Fibroblast of pulmonary artery (primary cell): ENCODE data around the gene MRPS31.
"Not testable (repeated sequence)": the region's sequence is repeated elsewhere in the genome, so short reads cannot be mapped to it uniquely, and the experiment has no call there.

ENCODE experiments used
- DNase-seq: peaks from one replicate; pipeline ENCODE4 v3.0.0-alpha.2; 2010; ENCODE audit warnings: low read depth
- H3K4me3 ChIP-seq: replicated peaks from 2 replicates; pipeline ENCODE4 v1.5.1; 2011; ENCODE audit warnings: low read depth, mild to moderate bottlenecking, control low read depth, low read length, moderate library complexity
- TF ChIP-seq, protein P1 (sequence below): IDR thresholded peaks from 2 replicates; pipeline ENCODE4 v1.5.1; 2011; ENCODE audit warnings: mild to moderate bottlenecking, control low read depth, low read length, inconsistent platforms; ENCODE audit errors: missing control alignments

The MRPS31 gene

GRCh38 chr13:40789275-40790153, 18.5 kb upstream of the MRPS31 start, which contains the start of gene SLC25A15:
Gene SLC25A15 (plus strand): TSS chr13:40789611. CDS start chr13:40793227, 3,616 bp downstream.
- peak; percentile 79 for DNase-seq
- TF ChIP-seq, protein P1, sequence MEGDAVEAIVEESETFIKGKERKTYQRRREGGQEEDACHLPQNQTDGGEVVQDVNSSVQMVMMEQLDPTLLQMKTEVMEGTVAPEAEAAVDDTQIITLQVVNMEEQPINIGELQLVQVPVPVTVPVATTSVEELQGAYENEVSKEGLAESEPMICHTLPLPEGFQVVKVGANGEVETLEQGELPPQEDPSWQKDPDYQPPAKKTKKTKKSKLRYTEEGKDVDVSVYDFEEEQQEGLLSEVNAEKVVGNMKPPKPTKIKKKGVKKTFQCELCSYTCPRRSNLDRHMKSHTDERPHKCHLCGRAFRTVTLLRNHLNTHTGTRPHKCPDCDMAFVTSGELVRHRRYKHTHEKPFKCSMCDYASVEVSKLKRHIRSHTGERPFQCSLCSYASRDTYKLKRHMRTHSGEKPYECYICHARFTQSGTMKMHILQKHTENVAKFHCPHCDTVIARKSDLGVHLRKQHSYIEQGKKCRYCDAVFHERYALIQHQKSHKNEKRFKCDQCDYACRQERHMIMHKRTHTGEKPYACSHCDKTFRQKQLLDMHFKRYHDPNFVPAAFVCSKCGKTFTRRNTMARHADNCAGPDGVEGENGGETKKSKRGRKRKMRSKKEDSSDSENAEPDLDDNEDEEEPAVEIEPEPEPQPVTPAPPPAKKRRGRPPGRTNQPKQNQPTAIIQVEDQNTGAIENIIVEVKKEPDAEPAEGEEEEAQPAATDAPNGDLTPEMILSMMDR = no peak
- peak within 1 kb of the TSS; percentile 69 for H3K4me3 ChIP-seq

GRCh38 chr13:40788540-40789274, 17.7 kb upstream of the MRPS31 start:
- peak overlapping the region; percentile 69 for H3K4me3 ChIP-seq
- DNase-seq = peak; percentile 3

DNA sequence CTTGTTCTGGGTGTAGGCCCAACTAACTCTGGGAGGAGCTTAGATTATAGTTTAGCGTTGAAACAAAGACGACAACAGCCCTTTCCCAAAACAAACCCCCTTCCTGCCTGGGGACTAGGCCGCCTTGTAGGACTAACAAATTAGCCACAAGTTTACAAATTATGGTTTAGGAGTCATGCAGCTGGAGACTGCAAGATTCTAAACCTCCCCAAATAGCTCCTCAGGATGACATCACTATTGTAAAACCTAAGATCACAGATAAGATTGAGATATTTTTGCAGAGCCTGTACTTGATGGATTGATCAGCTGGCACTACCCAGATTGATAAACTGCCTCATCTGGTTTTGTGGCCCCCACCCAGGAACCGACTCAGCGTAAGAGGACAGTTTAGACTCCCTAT, 16.1 kb upstream of the MRPS31 start:
- TF ChIP-seq, protein P1 = no peak
- H3K4me3 ChIP-seq = no peak overlapping the region
- peak; percentile 4 for DNase-seq

- H3K4me3 ChIP-seq = no peak overlapping the region
- peak; percentile 22 for DNase-seq
- TF ChIP-seq, protein P1 = no peak
These were observed 15.6 kb upstream of the MRPS31 start for GRCh38 chr13:40786568-40786996.

DNA sequence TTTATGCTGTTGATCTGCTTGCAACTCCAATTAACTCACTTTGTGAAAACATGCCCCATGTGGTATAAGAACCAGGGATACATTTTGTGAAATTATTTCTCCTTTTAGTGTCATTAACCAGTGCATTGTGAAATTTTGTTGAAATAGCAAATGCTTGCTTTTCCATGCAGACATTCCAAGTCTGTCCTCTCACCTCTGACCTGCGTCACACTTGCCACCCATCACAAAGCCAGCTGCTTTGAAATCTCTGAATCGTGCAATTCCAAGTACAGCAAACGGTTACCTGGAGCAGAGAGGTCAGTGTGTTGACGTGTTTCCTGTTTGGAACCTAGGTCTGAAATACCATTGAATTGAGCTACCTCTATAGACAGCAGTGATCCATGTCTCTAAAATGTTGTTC, 13.6 kb upstream of the MRPS31 start:
- TF ChIP-seq, protein P1 = no peak
- no peak overlapping the region for H3K4me3 ChIP-seq
- DNase-seq = no peak

GRCh38 chr13:40782971-40783370, 12.0 kb upstream of the MRPS31 start:
- not testable (repeated sequence) for H3K4me3 ChIP-seq, DNase-seq

- H3K4me3 ChIP-seq = no peak overlapping the region
- DNase-seq = no peak
- TF ChIP-seq, protein P1 = no peak
These were observed 10.7 kb upstream of the MRPS31 start for GRCh38 chr13:40781717-40782116.
